T-cell (primary cell): ENCODE results near the gene FAM180A. TPM values are rescaled to one million over a fixed set of nuclear protein-coding genes. Genes with fewer than 3 reads are reported as not detected.
"Not testable (repeated sequence)": the region's sequence is repeated elsewhere in the genome, so short reads cannot be mapped to it uniquely, and the experiment has no call there.

Experiments used
- ATAC-seq, 4 experiments: fragments of 200-7000 bp in 3 of 4; fragments of 150-1000 bp in 1 of 4; cut with Tn5 transposase; replicated peaks in 1 of 4; 1 replicate in 3 of 4; 2 replicates in 1 of 4; pipeline ENCODE4 v1.10.0; 2021; ENCODE audit warnings: moderate library complexity in 3 of 4, mild to moderate bottlenecking in 2 of 4, moderate number of reproducible peaks in 1 of 4
- CTCF ChIA-PET, 2 donors: fragments of 300-600 bp; sonication (Branson Sonifier 250); formaldehyde crosslinking; loops; one replicate each; lab custom pipeline; 2022; ENCODE audit warnings: antibody characterized with exemption in 2 of 2; lab: Charles Lee
- POLR2A ChIA-PET, 2 donors: fragments of 300-600 bp; sonication (Branson Sonifier 250); formaldehyde crosslinking; loops; one replicate each; lab custom pipeline; 2022; ENCODE audit warnings: antibody characterized with exemption in 2 of 2; lab: Charles Lee
- DNase-seq, 35 experiments: peaks; one replicate each; pipeline versions ENCODE4 v3.0.0 to v3.0.0-alpha.2; 2013 to 2023
- H3K27ac ChIP-seq: one replicate; pipeline ENCODE4 v1.5.1; 2013; ENCODE audit warnings: low read length
- H3K27me3 ChIP-seq, 2 experiments: replicated peaks in 1 of 2; 1 replicate in 1 of 2; 2 replicates in 1 of 2; pipeline versions ENCODE4 v1.6.1 to v1.7.0; 2013; ENCODE audit warnings: low read length in 1 of 2, mixed read lengths in 1 of 2; ENCODE audit not compliant: control insufficient read depth in 2 of 2, insufficient read depth in 2 of 2; ENCODE audit errors: extremely low read depth in 1 of 2
- H3K36me3 ChIP-seq, 2 donors: 1 replicate in 1 of 2; 2 replicates in 1 of 2; pipeline versions ENCODE4 v1.6.1 to v1.7.0; 2013; ENCODE audit warnings: low read length in 1 of 2; ENCODE audit not compliant: control insufficient read depth in 2 of 2, insufficient read depth in 1 of 2; ENCODE audit errors: extremely low read depth in 1 of 2
- H3K4me1 ChIP-seq, 2 experiments: 1 replicate in 1 of 2; 2 replicates in 1 of 2; pipeline versions ENCODE4 v1.6.1 to v1.7.0; 2013; ENCODE audit warnings: low read length in 2 of 2, mixed read lengths in 1 of 2; ENCODE audit not compliant: insufficient read depth in 2 of 2, control insufficient read depth in 1 of 2; ENCODE audit errors: extremely low read depth in 1 of 2
- H3K4me3 ChIP-seq, 2 donors: 1 replicate in 1 of 2; 2 replicates in 1 of 2; pipeline versions ENCODE4 v1.5.1 to v1.7.0; 2013; ENCODE audit warnings: mild to moderate bottlenecking in 2 of 2, low read length in 1 of 2, moderate library complexity in 1 of 2; ENCODE audit not compliant: control insufficient read depth in 1 of 2; ENCODE audit errors: extremely low read depth in 1 of 2
- H3K9me3 ChIP-seq: 2 replicates; pipeline ENCODE4 v1.7.0; 2013
- H3K27ac Mint-ChIP-seq, 2 donors: one replicate each; pipeline ENCODE4 v1.8.0; 2020 to 2021; ENCODE audit warnings: mild to moderate bottlenecking in 2 of 2, mixed read lengths in 2 of 2
- H3K27me3 Mint-ChIP-seq, 2 donors: one replicate each; pipeline ENCODE4 v1.8.0; 2021 to 2022; ENCODE audit warnings: mixed read lengths in 2 of 2
- H3K36me3 Mint-ChIP-seq: one replicate; pipeline ENCODE4 v1.8.0; 2021; ENCODE audit warnings: mixed read lengths
- H3K4me1 Mint-ChIP-seq, 3 donors: one replicate each; pipeline ENCODE4 v1.8.0; 2020 to 2022; ENCODE audit warnings: mixed read lengths in 3 of 3, mild to moderate bottlenecking in 1 of 3
- H3K4me3 Mint-ChIP-seq, 3 donors: one replicate each; pipeline ENCODE4 v1.8.0; 2020 to 2022; ENCODE audit warnings: mild to moderate bottlenecking in 3 of 3, mixed read lengths in 3 of 3, moderate library complexity in 3 of 3
- H3K9me3 Mint-ChIP-seq, 3 donors: one replicate each; pipeline ENCODE4 v1.8.0; 2020 to 2022; ENCODE audit warnings: mixed read lengths in 3 of 3
- WGBS: methylation state at CpG from one replicate; pipeline ENCODE4 v1.1.5; 2013; ENCODE audit warnings: missing lambda C conversion rate; ENCODE audit not compliant: insufficient coverage; 5-methylcytosine and 5-hydroxymethylcytosine counted together
- total RNA-seq, 35 experiments: library from RNA in 6 of 35; stranded (reverse) in 6 of 35; fragments of 120-200 nt in 1 of 35; gene quantifications; one replicate each; pipeline versions ENCODE4 v1.2.1 to v1.2.4 and lab custom pipeline; 2013 to 2026

The FAM180A gene
- total RNA-seq, 5 donors from 2014 or later (not counting 1 experiment from before 2014, with no cell fraction given): not detected

DNA sequence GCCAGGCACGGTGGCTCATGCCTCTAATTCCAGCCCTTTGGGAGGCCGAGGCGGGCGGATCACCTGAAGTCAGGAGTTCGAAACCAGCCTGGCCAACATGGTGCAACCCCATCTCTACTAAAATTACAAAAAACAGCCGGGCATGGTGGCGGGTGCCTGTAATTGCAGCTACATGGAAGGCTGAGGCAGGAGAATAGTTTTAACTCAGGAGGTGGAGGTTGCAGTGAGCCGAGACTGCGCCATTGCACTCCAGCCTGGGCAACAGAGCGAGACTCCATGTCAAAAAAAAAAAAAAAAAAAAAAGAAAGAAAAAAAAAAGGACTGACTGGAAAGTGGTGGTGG lies 11.3 kb downstream of the FAM180A start:
- H3K4me3 ChIP-seq, H3K4me1 ChIP-seq, H3K4me1 Mint-ChIP-seq, H3K9me3 Mint-ChIP-seq, H3K27ac Mint-ChIP-seq, CTCF ChIA-PET, H3K4me3 Mint-ChIP-seq, H3K36me3 ChIP-seq, H3K36me3 Mint-ChIP-seq, H3K27ac ChIP-seq, H3K27me3 Mint-ChIP-seq, DNase-seq, H3K9me3 ChIP-seq, ATAC-seq, POLR2A ChIA-PET: not testable (repeated sequence)
- 100% methylated on average over 1 of the region's 10 CpGs for WGBS
- H3K27me3 ChIP-seq: peaks cover 0 to 15% of the 10 kb centered on the region in 2 experiments

DNA sequence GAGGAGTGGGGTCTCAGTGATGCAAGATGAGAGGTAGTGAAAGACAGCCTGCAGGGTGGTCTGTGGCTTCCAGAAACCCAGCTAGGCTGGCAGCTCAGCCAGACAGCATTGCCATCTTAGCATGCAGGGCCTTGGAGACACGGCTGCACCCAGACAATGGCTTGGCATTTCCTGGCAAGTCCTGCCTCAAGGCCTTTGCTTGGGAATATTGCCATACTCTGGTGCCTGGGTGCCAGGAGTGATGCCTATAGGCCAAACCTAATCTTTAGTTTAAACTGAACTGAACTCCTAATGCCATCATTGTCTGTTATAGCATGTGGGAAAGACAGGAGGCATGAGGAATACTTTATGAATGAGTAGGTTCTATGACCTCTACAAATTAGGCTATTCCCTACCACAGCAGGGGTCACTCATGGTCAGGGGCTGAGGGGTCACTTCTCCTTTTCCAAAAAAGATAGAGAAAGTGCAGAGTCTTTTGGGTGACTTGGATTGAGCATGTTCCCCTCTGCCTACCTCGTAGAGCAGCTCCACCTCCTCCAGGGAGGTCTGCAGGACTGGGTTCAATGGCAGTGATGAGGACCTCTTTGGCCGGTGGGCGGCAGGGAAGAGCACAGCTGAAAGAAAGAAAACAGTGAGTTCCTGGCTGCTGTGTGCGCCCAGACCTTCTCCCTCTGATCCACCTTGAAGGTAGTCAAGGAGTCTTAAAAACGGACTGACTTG lies 11.9 kb downstream of the FAM180A start:
- ChIA-PET CTCF (no interaction called here), POLR2A (no interaction called here)
- Mint-ChIP-seq H3K9me3 (no peaks in the 10 kb centered on the region), H3K27me3 (peaks cover 4 to 7% of the 10 kb centered on the region in 2 donors), H3K4me1 (no peaks in the 10 kb centered on the region), H3K36me3 (no peaks in the 10 kb centered on the region), H3K27ac (no peak overlapping the region), H3K4me3 (no peak overlapping the region)
- 87% methylated on average over 6 of the region's 6 CpGs for WGBS
- no peak for ATAC-seq
- H3K4me3 ChIP-seq: no peak overlapping the region
- H3K36me3 ChIP-seq: no peaks in the 10 kb centered on the region
- no peaks in the 10 kb centered on the region for H3K9me3 ChIP-seq
- H3K27ac ChIP-seq: no peak overlapping the region
- no peaks in the 10 kb centered on the region for H3K4me1 ChIP-seq
- no peak for DNase-seq
- H3K27me3 ChIP-seq: peaks cover 0 to 12% of the 10 kb centered on the region in 2 experiments

GRCh38 chr7:135734343-135734689 lies 14.3 kb downstream of the FAM180A start:
- H3K9me3 Mint-ChIP-seq: no peaks in the 10 kb centered on the region
- H3K36me3 Mint-ChIP-seq: no peaks in the 10 kb centered on the region
- no peaks in the 10 kb centered on the region for H3K4me1 Mint-ChIP-seq
- no peaks in the 10 kb centered on the region for H3K36me3 ChIP-seq
- ATAC-seq (no peak), DNase-seq (no peak)
- H3K4me3 Mint-ChIP-seq: no peak overlapping the region
- H3K27ac ChIP-seq: no peak overlapping the region
- 100% methylated on average over 1 of the region's 1 CpG for whole genome bisulfite sequencing
- no peaks in the 10 kb centered on the region for H3K9me3 ChIP-seq
- ChIA-PET POLR2A (no interaction called here), CTCF (no interaction called here)
- H3K27me3 Mint-ChIP-seq: peaks cover 4 to 9% of the 10 kb centered on the region in 2 donors
- no peak overlapping the region for H3K27ac Mint-ChIP-seq
- no peak overlapping the region for H3K4me3 ChIP-seq
- H3K4me1 ChIP-seq: no peaks in the 10 kb centered on the region
- H3K27me3 ChIP-seq: peaks cover 0 to 12% of the 10 kb centered on the region in 2 experiments

DNA sequence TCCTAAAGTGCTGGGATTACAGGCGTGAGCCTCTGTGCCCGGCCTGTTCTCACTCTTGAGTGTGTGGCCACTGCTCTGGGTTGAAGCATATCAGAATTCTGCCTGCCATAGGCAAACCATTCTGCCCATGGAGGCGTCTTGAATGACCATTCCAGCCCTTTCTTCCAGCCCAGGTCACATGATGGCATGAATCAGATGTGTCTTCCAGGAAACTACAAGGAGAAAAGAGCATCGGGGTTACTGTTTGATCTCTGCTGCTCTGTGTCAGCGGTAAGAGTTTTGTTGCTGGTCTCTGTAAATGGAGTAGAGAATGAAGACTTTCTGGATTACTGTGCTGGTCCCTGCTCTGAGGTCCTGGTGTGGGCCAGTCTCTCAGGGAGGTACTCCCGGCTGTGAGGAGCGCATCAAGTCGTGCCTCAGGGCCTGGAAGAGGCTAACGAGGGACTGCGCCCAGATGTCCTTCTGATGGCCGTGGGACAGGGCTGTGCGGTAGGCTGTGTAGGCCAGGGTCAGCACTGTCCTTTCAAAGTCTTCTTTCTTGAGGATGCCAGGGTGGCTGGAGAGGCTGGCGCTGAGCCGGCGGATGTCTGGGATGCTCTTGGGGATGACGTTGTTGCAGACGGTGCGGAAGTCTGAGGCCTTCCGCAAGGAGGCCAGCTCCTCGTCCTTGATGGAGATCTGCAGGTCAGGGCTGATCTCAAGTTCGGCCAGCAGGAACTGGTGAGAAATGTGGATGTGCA lies 14.8 kb downstream of the FAM180A start:
- no peaks in the 10 kb centered on the region for H3K36me3 Mint-ChIP-seq
- ChIA-PET CTCF (no interaction called here), POLR2A (no interaction called here)
- no peak overlapping the region for H3K4me3 ChIP-seq
- DNase-seq (no peak), ATAC-seq (no peak)
- no peaks in the 10 kb centered on the region for H3K36me3 ChIP-seq
- H3K4me3 Mint-ChIP-seq: no peak overlapping the region
- no peak overlapping the region for H3K27ac ChIP-seq
- H3K27me3 ChIP-seq: peaks cover 0 to 12% of the 10 kb centered on the region in 2 experiments
- 92% methylated on average over 21 of the region's 21 CpGs for WGBS
- no peaks in the 10 kb centered on the region for H3K4me1 ChIP-seq
- H3K9me3 Mint-ChIP-seq: no peaks in the 10 kb centered on the region
- H3K4me1 Mint-ChIP-seq: no peaks in the 10 kb centered on the region
- no peak overlapping the region for H3K27ac Mint-ChIP-seq
- peaks cover 5 to 9% of the 10 kb centered on the region in 2 donors for H3K27me3 Mint-ChIP-seq
- no peaks in the 10 kb centered on the region for H3K9me3 ChIP-seq

DNA sequence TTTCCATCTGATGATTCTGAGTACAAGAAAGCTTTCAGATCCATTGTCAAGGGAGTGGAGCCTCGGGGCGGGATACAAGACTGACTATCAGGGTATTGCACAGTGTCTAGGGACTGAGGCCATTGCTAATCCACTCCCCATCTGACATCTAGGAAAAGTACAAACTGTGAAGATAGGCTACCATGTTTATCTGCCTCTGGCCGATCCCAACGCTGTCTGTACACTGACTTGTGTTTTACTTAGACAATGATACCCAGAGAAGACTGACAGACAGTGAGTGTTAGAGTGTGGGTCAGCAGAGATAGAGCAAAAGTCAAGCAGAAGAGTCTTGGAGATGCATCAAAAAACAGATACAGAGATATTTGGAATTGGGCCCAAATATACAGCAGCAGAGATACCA lies 17.5 kb downstream of the FAM180A start:
- H3K27me3 ChIP-seq: peaks cover 0 to 6% of the 10 kb centered on the region in 2 experiments
- no peak for DNase-seq
- Mint-ChIP-seq H3K36me3 (no peaks in the 10 kb centered on the region), H3K4me1 (no peaks in the 10 kb centered on the region), H3K4me3 (no peak overlapping the region), H3K27ac (no peak overlapping the region), H3K9me3 (no peaks in the 10 kb centered on the region), H3K27me3 (peaks cover 6 to 9% of the 10 kb centered on the region in 2 donors)
- no peak overlapping the region for H3K27ac ChIP-seq
- CTCF ChIA-PET: no interaction called here
- 90% methylated on average over 2 of the region's 4 CpGs for WGBS
- H3K9me3 ChIP-seq: no peaks in the 10 kb centered on the region
- no peak for ATAC-seq
- no peaks in the 10 kb centered on the region for H3K36me3 ChIP-seq
- no peak overlapping the region for H3K4me3 ChIP-seq
- H3K4me1 ChIP-seq: no peaks in the 10 kb centered on the region
- POLR2A ChIA-PET: no interaction called here

DNA sequence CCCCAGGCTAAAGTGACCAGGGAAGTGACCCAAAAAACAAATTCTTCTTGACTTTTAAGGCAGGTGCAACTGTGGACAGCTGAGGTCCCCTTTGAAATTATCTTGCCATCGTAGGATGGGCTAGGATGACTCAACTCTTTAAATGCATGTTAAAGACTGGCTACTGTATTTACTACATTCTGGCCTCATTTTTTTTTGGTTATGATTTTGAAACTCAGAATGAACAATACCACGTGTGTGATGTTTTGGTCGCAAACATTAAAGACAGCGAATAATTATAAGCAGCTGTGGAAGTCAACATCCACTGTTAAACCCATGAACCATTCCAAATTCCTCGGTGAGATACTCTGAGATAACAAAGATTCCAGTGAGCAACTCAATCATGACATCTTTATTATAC lies 19.4 kb downstream of the FAM180A start:
- Mint-ChIP-seq H3K36me3 (no peaks in the 10 kb centered on the region), H3K27me3 (peaks cover 5 to 6% of the 10 kb centered on the region in 2 donors)

More for the DNA sequence above, 19.4 kb downstream of the FAM180A start:
- POLR2A ChIA-PET: no interaction called here
- no peaks in the 10 kb centered on the region for H3K4me1 Mint-ChIP-seq
- H3K9me3 ChIP-seq: no peaks in the 10 kb centered on the region
- H3K4me3 Mint-ChIP-seq: no peak overlapping the region
- H3K4me1 ChIP-seq: no peaks in the 10 kb centered on the region
- H3K27ac ChIP-seq: no peak overlapping the region
- H3K36me3 ChIP-seq: no peaks in the 10 kb centered on the region
- DNase-seq (no peak), ATAC-seq (no peak)
- 80% methylated on average over 1 of the region's 5 CpGs for WGBS
- no peak overlapping the region for H3K4me3 ChIP-seq
- peaks cover 0 to 6% of the 10 kb centered on the region in 2 experiments for H3K27me3 ChIP-seq
- H3K27ac Mint-ChIP-seq: no peak overlapping the region
- CTCF ChIA-PET: interaction anchor here in 1 of 2 donors (0.6 kb wide), 1 partner anchor 133 kb away, joined by 3 read pairs; no protein-coding TSS in a partner anchor
- H3K9me3 Mint-ChIP-seq: no peaks in the 10 kb centered on the region
